GM21825 (cell line): ENCODE data around the gene LRP8.

Source experiments
- ATAC-seq: cut with Tn5 transposase; IDR thresholded peaks from one replicate; pipeline ENCODE4 v1.9.1; 2021; ENCODE audit warnings: mild to moderate bottlenecking, moderate library complexity; ENCODE audit not compliant: unreplicated experiment

LRP8 gene

GRCh38 chr1:53341521-53341895 lies 13.6 kb upstream of the LRP8 start:
- ATAC-seq, result no peak

GRCh38 chr1:53340660-53341520 lies 13.0 kb upstream of the LRP8 start:
- no peak for ATAC-seq

- ATAC-seq, result no peak
Observed at GRCh38 chr1:53339736-53340635, 12.1 kb upstream of the LRP8 start.

- ATAC-seq, result no peak
Observed at GRCh38 chr1:53338423-53338822, 10.6 kb upstream of the LRP8 start.

GRCh38 chr1:53337499-53337898 lies 9.6 kb upstream of the LRP8 start:
- ATAC-seq, result no peak

GRCh38 chr1:53336146-53336545 lies 8.3 kb upstream of the LRP8 start:
- no peak for ATAC-seq

GRCh38 chr1:53335661-53336060 lies 7.8 kb upstream of the LRP8 start:
- no peak for ATAC-seq

- no peak for ATAC-seq
Observed at GRCh38 chr1:53334781-53335180, 6.9 kb upstream of the LRP8 start.

GRCh38 chr1:53334312-53334711 lies 6.4 kb upstream of the LRP8 start:
- no peak for ATAC-seq

GRCh38 chr1:53332833-53333232 lies 5.0 kb upstream of the LRP8 start:
- no peak for ATAC-seq

- ATAC-seq, result no peak
Observed at GRCh38 chr1:53332186-53332564, 4.3 kb upstream of the LRP8 start.

GRCh38 chr1:53331446-53332185 lies 3.7 kb upstream of the LRP8 start:
- no peak for ATAC-seq

- no peak for ATAC-seq
Observed at GRCh38 chr1:53330819-53331218, 2.9 kb upstream of the LRP8 start.

GRCh38 chr1:53328541-53329499 lies 950 bp upstream of the LRP8 start:
- no peak for ATAC-seq

- ATAC-seq, result peak; percentile 10
Observed at GRCh38 chr1:53327182-53327913, 522 bp downstream of the LRP8 start.

GRCh38 chr1:53326598-53327181 lies 1.2 kb downstream of the LRP8 start:
- peak; percentile 29 for ATAC-seq

- peak; percentile 81 for ATAC-seq
Observed at GRCh38 chr1:53326088-53326597, 1.7 kb downstream of the LRP8 start.

GRCh38 chr1:53325326-53326087 lies 2.4 kb downstream of the LRP8 start:
- ATAC-seq, result no peak
